Prostate gland (tissue), 2 donors: Measurements from ENCODE around the gene SLC25A36. TPM values are rescaled to one million over a fixed set of nuclear protein-coding genes. Genes with fewer than 3 reads are reported as not detected.

Experiments
- DNase-seq: peaks from one replicate; pipeline ENCODE4 v3.0.0-alpha.2; 2019; ENCODE audit warnings: low spot score
- H3K27ac ChIP-seq, 2 donors: fragments of 200-600 bp; sonication (generic); 2 replicates each; pipeline ENCODE4 v1.5.1; 2017 to 2019
- H3K27me3 ChIP-seq: fragments of 200-600 bp; sonication (generic); replicated peaks from 2 replicates; pipeline ENCODE4 v1.5.1; 2019; ENCODE audit not compliant: insufficient read depth
- H3K36me3 ChIP-seq, 2 donors: fragments of 200-600 bp; sonication (generic); 1 replicate in 1 of 2; 2 replicates in 1 of 2; pipeline versions ENCODE4 v1.5.1 to v1.8.1; 2017 to 2019
- H3K4me1 ChIP-seq: fragments of 200-600 bp; sonication (generic); replicated peaks from 2 replicates; pipeline ENCODE4 v1.5.1; 2019
- H3K4me3 ChIP-seq, 2 donors: fragments of 200-600 bp; sonication (generic); 2 replicates each; pipeline ENCODE4 v1.5.1; 2017 to 2019
- H3K9me3 ChIP-seq: fragments of 200-600 bp; sonication (generic); 2 replicates; pipeline ENCODE4 v1.5.1; 2017
- CTCF ChIP-seq, 4 experiments: fragments of 200-600 bp in 2 of 4; fragments of 450-650 bp in 2 of 4; sonication (generic) in 2 of 4; IDR thresholded peaks; 1 replicate in 3 of 4; 2 replicates in 1 of 4; pipeline ENCODE4 v1.5.1; 2016 to 2019; ENCODE audit warnings: antibody characterized with exemption in 4 of 4, mild to moderate bottlenecking in 2 of 4, moderate library complexity in 2 of 4
- POLR2A ChIP-seq: fragments of 450-650 bp; IDR thresholded peaks from one replicate; pipeline ENCODE4 v1.6.1; 2016; ENCODE audit warnings: antibody characterized with exemption, mild to moderate bottlenecking
- POLR2AphosphoS5 ChIP-seq: sonication (generic); formaldehyde crosslinking; IDR thresholded peaks from one replicate; pipeline ENCODE4 v1.6.1; 2017; ENCODE audit warnings: antibody characterized with exemption
- WGBS: methylation state at CpG from one replicate; pipeline ENCODE4 v1.1.5; 2018; 5-methylcytosine and 5-hydroxymethylcytosine counted together
- intact Hi-C: fragments of 100-400 bp; cut with DNase I; formaldehyde crosslinking; loops from one replicate; pipeline ENCODE4 v1.14.2; 2022
- total RNA-seq, 2 donors: library from RNA; depleted of rRNA; stranded (reverse); fragments of >200 nt; gene quantifications; one replicate each; pipeline ENCODE4 v1.1.0, GENCODE V29; 2016

SLC25A36 gene
- total RNA-seq, 2 donors from 2014 or later, result 91.0 to 93.9 TPM

- Histone ChIP-seq H3K4me1 (no peaks in the 10 kb centered on the region), H3K27ac (no peak overlapping the region), H3K4me3 (no peak overlapping the region), H3K36me3 (no peaks in the 10 kb centered on the region), H3K9me3 (no peaks in the 10 kb centered on the region), H3K27me3 (no peaks in the 10 kb centered on the region)
- no peak for TF ChIP-seq POLR2AphosphoS5
- no peak for TF ChIP-seq CTCF (IDR thresholded peaks at IDR 0.05)
- no peak for TF ChIP-seq POLR2A
- 26% methylated on average over 2 of the region's 2 CpGs for WGBS
- no peak for DNase-seq
- intact Hi-C loops, result no loop called here
Observed at GRCh38 chr3:140911822-140912221, 29.8 kb upstream of the SLC25A36 start.

- H3K27me3 ChIP-seq, result no peaks in the 10 kb centered on the region
- no peaks in the 10 kb centered on the region for H3K36me3 ChIP-seq
- H3K4me1 ChIP-seq, result no peaks in the 10 kb centered on the region
- WGBS, result 82% methylated on average over 5 of the region's 5 CpGs
- intact Hi-C loops, result no loop called here
- no peak for DNase-seq
- H3K27ac ChIP-seq, result no peak overlapping the region
- no peak overlapping the region for H3K4me3 ChIP-seq
- no peak for TF ChIP-seq CTCF (IDR thresholded peaks at IDR 0.05)
- H3K9me3 ChIP-seq, result no peaks in the 10 kb centered on the region
Observed at GRCh38 chr3:140913728-140914127, 27.9 kb upstream of the SLC25A36 start.

- no peak overlapping the region for H3K27ac ChIP-seq
- DNase-seq, result no peak
- no peaks in the 10 kb centered on the region for H3K36me3 ChIP-seq
- H3K4me3 ChIP-seq, result no peak overlapping the region
- WGBS, result 79% methylated on average over 4 of the region's 4 CpGs
- no peak for TF ChIP-seq POLR2A
- no peak for TF ChIP-seq CTCF (IDR thresholded peaks at IDR 0.05)
- no peak for TF ChIP-seq POLR2AphosphoS5
- H3K4me1 ChIP-seq, result no peaks in the 10 kb centered on the region
- no peaks in the 10 kb centered on the region for H3K9me3 ChIP-seq
- no peaks in the 10 kb centered on the region for H3K27me3 ChIP-seq
- intact Hi-C loops, result no loop called here
Observed at GRCh38 chr3:140914384-140914945, 27.2 kb upstream of the SLC25A36 start.

- intact Hi-C loops, result no loop called here
- Histone ChIP-seq H3K4me3 (no peak overlapping the region), H3K27me3 (no peaks in the 10 kb centered on the region)
Observed at GRCh38 chr3:140916603-140917002, 25.0 kb upstream of the SLC25A36 start.

More at GRCh38 chr3:140916603-140917002, 25.0 kb upstream of the SLC25A36 start:
- H3K36me3 ChIP-seq, result no peaks in the 10 kb centered on the region
- no peaks in the 10 kb centered on the region for H3K4me1 ChIP-seq
- H3K9me3 ChIP-seq, result no peaks in the 10 kb centered on the region
- H3K27ac ChIP-seq, result no peak overlapping the region
- TF ChIP-seq POLR2AphosphoS5 (no peak), CTCF (IDR thresholded peaks at IDR 0.05) (no peak), POLR2A (no peak)
- no peak for DNase-seq
